CD4-positive, alpha-beta T cell (primary cell): ENCODE data around the gene SLC7A4. TPM values are rescaled to one million over a fixed set of nuclear protein-coding genes. Genes with fewer than 3 reads are reported as not detected.
A peak's percentile ranks its signal among the peaks of the same experiment; 100 is the strongest.

Experiments used
- ATAC-seq: fragments of 200-7000 bp; cut with Tn5 transposase; one replicate; pipeline ENCODE4 v1.10.0; 2022; ENCODE audit warnings: mild to moderate bottlenecking; ENCODE audit not compliant: poor library complexity
- CTCF ChIA-PET: fragments of 350-600 bp; sonication (Branson Sonifier 250); formaldehyde crosslinking; loops from one replicate; lab custom pipeline; 2021; ENCODE audit warnings: antibody characterized with exemption, inconsistent platforms; lab: Charles Lee
- POLR2A ChIA-PET: fragments of 350-600 bp; sonication (Branson Sonifier 250); formaldehyde crosslinking; loops from one replicate; lab custom pipeline; 2021; ENCODE audit warnings: antibody characterized with exemption, inconsistent platforms; lab: Charles Lee
- DNase-seq, 14 experiments: peaks; one replicate each; pipeline ENCODE4 v3.0.0-alpha.2; 2013 to 2020; ENCODE audit warnings: mixed read lengths in 2 of 14
- H3K27ac ChIP-seq, 2 donors: one replicate each; pipeline versions ENCODE4 v1.5.1 to v1.7.0; 2013; ENCODE audit warnings: low read length in 2 of 2, low read depth in 1 of 2, mild to moderate bottlenecking in 1 of 2
- H3K27me3 ChIP-seq, 2 experiments: 1 replicate in 1 of 2; 2 replicates in 1 of 2; pipeline versions ENCODE4 v1.6.1 to v1.7.0; 2013; ENCODE audit warnings: low read length in 2 of 2, control low read depth in 1 of 2, mild to moderate bottlenecking in 1 of 2, moderate library complexity in 1 of 2; ENCODE audit not compliant: insufficient read depth in 2 of 2, control insufficient read depth in 1 of 2
- H3K36me3 ChIP-seq: one replicate; pipeline ENCODE4 v1.6.1; 2013; ENCODE audit warnings: low read length, control low read depth; ENCODE audit not compliant: insufficient read depth
- H3K4me1 ChIP-seq: one replicate; pipeline ENCODE4 v1.6.1; 2013; ENCODE audit warnings: low read length, control low read depth; ENCODE audit not compliant: insufficient read depth
- H3K4me3 ChIP-seq: one replicate; pipeline ENCODE4 v1.5.1; 2013; ENCODE audit warnings: mild to moderate bottlenecking, low read length, moderate library complexity
- H3K9me3 ChIP-seq, 2 experiments: 1 replicate in 1 of 2; 2 replicates in 1 of 2; pipeline versions ENCODE4 v1.6.1 to v1.7.0; 2013; ENCODE audit warnings: low read length in 2 of 2, mild to moderate bottlenecking in 2 of 2, control low read depth in 1 of 2, moderate library complexity in 1 of 2; ENCODE audit not compliant: control insufficient read depth in 1 of 2, insufficient read depth in 1 of 2
- H3K27ac Mint-ChIP-seq: one replicate; pipeline ENCODE4 v1.8.0; 2020; ENCODE audit warnings: mixed read lengths
- H3K27me3 Mint-ChIP-seq: one replicate; pipeline ENCODE4 v1.8.0; 2021; ENCODE audit warnings: mixed read lengths
- H3K36me3 Mint-ChIP-seq: one replicate; pipeline ENCODE4 v1.8.0; 2021; ENCODE audit warnings: low read depth, mixed read lengths
- H3K4me1 Mint-ChIP-seq: one replicate; pipeline ENCODE4 v1.8.0; 2021; ENCODE audit warnings: low read depth, mixed read lengths
- H3K4me3 Mint-ChIP-seq: one replicate; pipeline ENCODE4 v1.8.0; 2020; ENCODE audit warnings: mild to moderate bottlenecking, mixed read lengths
- H3K9me3 Mint-ChIP-seq: one replicate; pipeline ENCODE4 v1.8.0; 2020; ENCODE audit warnings: mixed read lengths
- intact Hi-C, 2 experiments: fragments of 100-400 bp; cut with DNase I in 1 of 2; cut with micrococcal nuclease in 1 of 2; formaldehyde crosslinking; loops; one replicate each; pipeline versions ENCODE4 v1.15.1 to v1.9.0; 2023 to 2025; cut with DNase I, micrococcal nuclease
- total RNA-seq, 174 experiments: library from RNA in 2 of 174; stranded (reverse) in 2 of 174; gene quantifications; one replicate each; pipeline ENCODE4 v1.2.3 and lab custom pipeline; 2021 to 2026
- TF ChIP-seq, protein P1 (sequence below): fragments of 200-600 bp; IDR thresholded peaks from one replicate; pipeline ENCODE4 v1.8.0; 2022; ENCODE audit warnings: antibody characterized with exemption, mild to moderate bottlenecking

The SLC7A4 gene
- total RNA-seq, 2 experiments from 2014 or later = not detected

DNA sequence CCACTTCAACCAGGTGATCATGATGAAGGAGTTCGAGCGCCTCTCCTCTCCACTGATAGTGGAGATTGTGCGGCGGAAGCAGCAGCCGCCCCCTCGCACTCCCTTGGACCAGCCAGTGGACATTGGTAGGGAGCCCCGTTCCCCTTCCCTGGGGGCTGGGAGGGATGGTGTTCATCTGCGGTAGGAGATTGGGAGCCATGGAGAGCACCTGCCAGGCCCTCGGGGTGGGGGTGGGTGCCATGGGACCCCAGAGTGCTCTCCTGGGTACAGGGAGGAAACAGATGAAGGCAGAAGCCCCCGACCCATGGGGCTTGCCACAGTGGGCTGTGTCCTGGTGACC, 37.5 kb downstream of the SLC7A4 start:
- H3K36me3 ChIP-seq = peaks cover 77% of the 10 kb centered on the region
- H3K27me3 ChIP-seq = no peaks in the 10 kb centered on the region
- TF ChIP-seq, protein P1, sequence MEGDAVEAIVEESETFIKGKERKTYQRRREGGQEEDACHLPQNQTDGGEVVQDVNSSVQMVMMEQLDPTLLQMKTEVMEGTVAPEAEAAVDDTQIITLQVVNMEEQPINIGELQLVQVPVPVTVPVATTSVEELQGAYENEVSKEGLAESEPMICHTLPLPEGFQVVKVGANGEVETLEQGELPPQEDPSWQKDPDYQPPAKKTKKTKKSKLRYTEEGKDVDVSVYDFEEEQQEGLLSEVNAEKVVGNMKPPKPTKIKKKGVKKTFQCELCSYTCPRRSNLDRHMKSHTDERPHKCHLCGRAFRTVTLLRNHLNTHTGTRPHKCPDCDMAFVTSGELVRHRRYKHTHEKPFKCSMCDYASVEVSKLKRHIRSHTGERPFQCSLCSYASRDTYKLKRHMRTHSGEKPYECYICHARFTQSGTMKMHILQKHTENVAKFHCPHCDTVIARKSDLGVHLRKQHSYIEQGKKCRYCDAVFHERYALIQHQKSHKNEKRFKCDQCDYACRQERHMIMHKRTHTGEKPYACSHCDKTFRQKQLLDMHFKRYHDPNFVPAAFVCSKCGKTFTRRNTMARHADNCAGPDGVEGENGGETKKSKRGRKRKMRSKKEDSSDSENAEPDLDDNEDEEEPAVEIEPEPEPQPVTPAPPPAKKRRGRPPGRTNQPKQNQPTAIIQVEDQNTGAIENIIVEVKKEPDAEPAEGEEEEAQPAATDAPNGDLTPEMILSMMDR = no peak
- H3K4me1 ChIP-seq = peaks cover 19% of the 10 kb centered on the region
- H3K27me3 Mint-ChIP-seq = no peaks in the 10 kb centered on the region
- H3K27ac Mint-ChIP-seq = no peak overlapping the region
- no peak overlapping the region for H3K4me3 ChIP-seq
- POLR2A ChIA-PET = no interaction called here
- DNase-seq (no peak), ATAC-seq (no peak)
- peaks cover 30% of the 10 kb centered on the region for H3K36me3 Mint-ChIP-seq
- H3K9me3 ChIP-seq = no peaks in the 10 kb centered on the region
- H3K27ac ChIP-seq = no peak overlapping the region
- no peaks in the 10 kb centered on the region for H3K9me3 Mint-ChIP-seq
- peaks cover 7% of the 10 kb centered on the region for H3K4me1 Mint-ChIP-seq
- CTCF ChIA-PET = no interaction called here
- H3K4me3 Mint-ChIP-seq = no peak overlapping the region
- intact Hi-C loops = loop anchor here in 1 of 2 experiments (5.0 kb wide), 1 partner anchor 47 kb away; no protein-coding TSS in a partner anchor

DNA sequence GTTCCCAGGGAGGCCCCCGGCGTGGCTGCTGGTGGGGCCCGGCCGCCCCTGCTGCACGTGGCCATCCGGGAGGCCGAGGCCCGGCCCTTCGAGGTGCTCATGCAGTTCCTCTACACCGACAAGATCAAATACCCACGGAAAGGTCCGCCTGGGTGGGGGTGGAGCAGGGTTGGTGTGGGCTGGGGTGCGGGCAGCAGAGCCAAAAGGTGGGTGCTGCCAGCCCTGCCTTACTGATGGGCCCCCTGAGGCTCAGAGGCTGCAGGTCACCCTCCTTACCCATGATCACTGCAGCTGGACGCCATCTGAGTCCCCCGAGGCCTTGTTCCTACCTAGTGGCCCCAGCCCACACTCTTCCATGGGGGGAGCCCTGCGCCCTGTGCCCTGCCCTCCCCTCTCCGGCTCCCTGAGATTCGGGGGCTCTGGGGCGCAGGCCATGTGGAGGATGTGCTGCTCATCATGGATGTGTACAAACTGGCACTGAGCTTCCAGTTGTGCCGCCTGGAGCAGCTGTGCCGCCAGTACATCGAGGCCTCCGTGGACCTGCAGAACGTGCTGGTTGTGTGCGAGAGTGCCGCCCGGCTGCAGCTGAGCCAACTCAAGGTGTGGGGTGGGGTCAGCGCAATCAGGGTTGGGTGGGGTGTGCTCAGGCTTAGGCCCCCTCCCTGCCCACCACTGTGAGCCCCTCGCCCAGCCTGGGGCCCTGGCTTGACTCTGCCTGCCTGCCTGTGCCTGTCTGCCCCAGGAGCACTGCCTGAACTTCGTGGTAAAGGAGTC, 38.0 kb downstream of the SLC7A4 start:
- H3K36me3 Mint-ChIP-seq = peaks cover 30% of the 10 kb centered on the region

DNA sequence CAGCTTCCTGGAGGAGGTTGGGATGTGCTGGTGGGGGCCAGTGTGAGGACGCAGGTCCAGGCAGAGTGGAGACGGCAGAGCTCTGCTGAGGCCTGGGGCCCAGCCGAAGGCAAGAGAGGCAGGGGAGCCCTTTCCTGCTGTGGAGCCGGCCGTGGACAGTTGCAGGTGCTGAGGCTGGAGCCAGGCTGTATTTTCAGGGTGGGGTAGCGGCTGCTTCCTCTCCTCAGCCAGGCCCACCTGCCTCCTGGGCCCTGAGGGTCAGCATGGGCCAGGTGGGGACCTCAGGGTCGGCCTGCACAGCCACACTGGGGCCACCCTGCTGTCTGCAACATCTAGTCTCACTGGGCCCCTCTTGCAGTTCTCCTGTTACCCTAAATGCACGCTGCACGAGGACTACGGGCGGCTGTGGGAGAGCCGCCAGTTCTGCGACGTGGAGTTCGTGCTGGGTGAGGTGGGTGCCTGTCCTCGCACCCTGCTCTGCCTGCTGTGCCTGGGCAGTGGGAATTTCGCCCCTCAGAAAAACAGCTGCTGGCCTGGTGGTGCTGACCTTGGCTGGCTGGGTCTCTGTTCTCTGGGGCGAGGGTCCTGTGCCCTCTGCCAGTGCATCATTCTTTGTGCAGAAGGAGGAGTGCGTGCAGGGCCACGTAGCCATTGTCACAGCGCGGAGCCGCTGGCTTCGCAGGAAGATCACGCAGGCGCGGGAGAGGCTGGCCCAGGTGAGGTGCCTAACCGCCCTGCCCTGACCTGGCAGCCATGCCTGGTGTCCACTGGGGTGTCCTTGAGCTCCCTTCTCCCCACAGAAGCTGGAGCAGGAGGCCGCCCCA, 38.8 kb downstream of the SLC7A4 start:
- H3K4me3 Mint-ChIP-seq = no peak overlapping the region
- H3K27me3 ChIP-seq = no peaks in the 10 kb centered on the region
- H3K4me1 ChIP-seq = peaks cover 18% of the 10 kb centered on the region
- CTCF ChIA-PET = no interaction called here
- no peaks in the 10 kb centered on the region for H3K9me3 Mint-ChIP-seq
- peaks cover 23% of the 10 kb centered on the region for H3K36me3 Mint-ChIP-seq
- DNase-seq (no peak), ATAC-seq (no peak)
- H3K4me3 ChIP-seq = no peak overlapping the region
- peaks cover 5% of the 10 kb centered on the region for H3K4me1 Mint-ChIP-seq
- H3K27ac ChIP-seq = no peak overlapping the region
- H3K9me3 ChIP-seq = no peaks in the 10 kb centered on the region
- H3K27me3 Mint-ChIP-seq = no peaks in the 10 kb centered on the region
- POLR2A ChIA-PET = no interaction called here
- H3K36me3 ChIP-seq = peaks cover 66% of the 10 kb centered on the region
- TF ChIP-seq, protein P1 = no peak
- no peak overlapping the region for H3K27ac Mint-ChIP-seq
- intact Hi-C loops = loop anchor here in 1 of 2 experiments (5.0 kb wide), 1 partner anchor 49 kb away; no protein-coding TSS in a partner anchor

More for the DNA sequence above, 38.0 kb downstream of the SLC7A4 start:
- DNase-seq = peak in 1 of 14 experiments; percentile 14
- Mint-ChIP-seq H3K27me3 (no peaks in the 10 kb centered on the region), H3K4me1 (peaks cover 7% of the 10 kb centered on the region), H3K9me3 (no peaks in the 10 kb centered on the region), H3K4me3 (no peak overlapping the region), H3K27ac (no peak overlapping the region)
- Histone ChIP-seq H3K27ac (no peak overlapping the region), H3K36me3 (peaks cover 72% of the 10 kb centered on the region), H3K27me3 (no peaks in the 10 kb centered on the region), H3K4me3 (no peak overlapping the region), H3K9me3 (no peaks in the 10 kb centered on the region), H3K4me1 (peaks cover 19% of the 10 kb centered on the region)
- ChIA-PET CTCF (no interaction called here), POLR2A (no interaction called here)
- intact Hi-C loops = loop anchor here in 1 of 2 experiments (5.0 kb wide), 1 partner anchor 48 kb away; no protein-coding TSS in a partner anchor
- no peak for ATAC-seq
- TF ChIP-seq, protein P1 = no peak
